AG04450 (cell line): ENCODE results near the gene ELAVL2. TPM values are rescaled to one million over a fixed set of nuclear protein-coding genes. Genes with fewer than 3 reads are reported as not detected.
A peak's percentile ranks its signal among the peaks of the same experiment; 100 is the strongest.

ENCODE experiments used
- CTCF ChIA-PET: fragments of 300-600, 350-600 bp; formaldehyde crosslinking; extraction: SDS; loops from one replicate; lab custom pipeline; 2022; ENCODE audit warnings: antibody characterized with exemption, inconsistent platforms; lab: Charles Lee
- POLR2A ChIA-PET: fragments of 350-600 bp; formaldehyde crosslinking; extraction: SDS; loops from one replicate; lab custom pipeline; 2021; ENCODE audit warnings: antibody characterized with exemption, inconsistent platforms; lab: Yijun Ruan, JAX
- DNase-seq: peaks from one replicate; pipeline ENCODE4 v3.0.0-alpha.2; 2011; ENCODE audit warnings: low read depth, low spot score
- H3K27ac ChIP-seq: one replicate; pipeline ENCODE4 v1.5.1; 2012; ENCODE audit warnings: low read depth, low read length, control low read depth
- H3K27me3 ChIP-seq: one replicate; pipeline ENCODE4 v1.6.0; 2012; ENCODE audit warnings: low read length; ENCODE audit not compliant: control insufficient read depth, insufficient read depth
- H3K4me3 ChIP-seq: 2 replicates; pipeline ENCODE4 v1.5.1; 2011; ENCODE audit warnings: mild to moderate bottlenecking, low read depth, low read length, control low read depth
- H3K9me3 ChIP-seq: 2 replicates; pipeline ENCODE4 v1.5.1; 2012; ENCODE audit warnings: low read length; ENCODE audit not compliant: control insufficient read depth, insufficient read depth
- polyA plus RNA-seq: library from polyadenylated mRNA; depleted of rRNA; stranded (reverse); fragments of >200 nt; gene quantifications from 2 replicates; pipeline ENCODE4 v1.2.3, GENCODE V29; 2011
- TF ChIP-seq, protein P1 (sequence below): IDR thresholded peaks from 2 replicates; pipeline ENCODE4 v1.5.1; 2011; ENCODE audit warnings: low read depth, low read length, control low read depth, inconsistent platforms

ELAVL2 gene
- polyA plus RNA-seq, 1 experiment: 0.04 TPM

DNA sequence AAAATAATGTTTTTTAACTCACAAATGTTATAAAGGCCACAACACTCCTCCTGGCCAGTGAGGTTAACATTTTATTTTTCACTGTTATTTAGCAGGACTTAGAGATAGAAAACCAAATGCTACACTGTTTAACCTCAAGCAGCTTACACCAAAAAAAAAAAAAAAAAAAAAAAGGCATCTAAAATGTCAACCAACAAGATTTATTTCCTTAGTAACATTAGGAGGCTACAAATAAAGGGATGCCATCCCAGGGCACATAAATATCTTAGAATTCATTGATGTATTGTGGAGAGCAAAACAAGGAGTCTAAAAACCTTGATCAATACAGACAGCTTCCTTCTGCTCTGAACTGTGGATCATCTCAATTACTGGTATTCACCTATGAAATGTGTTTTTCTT, 53.7 kb downstream of the ELAVL2 start:
- no peaks in the 10 kb centered on the region; the same call in 1 of the 2 replicates for H3K9me3 ChIP-seq
- no peak overlapping the region for H3K27ac ChIP-seq
- no peaks in the 10 kb centered on the region for H3K27me3 ChIP-seq
- DNase-seq: no peak
- TF ChIP-seq, protein P1, sequence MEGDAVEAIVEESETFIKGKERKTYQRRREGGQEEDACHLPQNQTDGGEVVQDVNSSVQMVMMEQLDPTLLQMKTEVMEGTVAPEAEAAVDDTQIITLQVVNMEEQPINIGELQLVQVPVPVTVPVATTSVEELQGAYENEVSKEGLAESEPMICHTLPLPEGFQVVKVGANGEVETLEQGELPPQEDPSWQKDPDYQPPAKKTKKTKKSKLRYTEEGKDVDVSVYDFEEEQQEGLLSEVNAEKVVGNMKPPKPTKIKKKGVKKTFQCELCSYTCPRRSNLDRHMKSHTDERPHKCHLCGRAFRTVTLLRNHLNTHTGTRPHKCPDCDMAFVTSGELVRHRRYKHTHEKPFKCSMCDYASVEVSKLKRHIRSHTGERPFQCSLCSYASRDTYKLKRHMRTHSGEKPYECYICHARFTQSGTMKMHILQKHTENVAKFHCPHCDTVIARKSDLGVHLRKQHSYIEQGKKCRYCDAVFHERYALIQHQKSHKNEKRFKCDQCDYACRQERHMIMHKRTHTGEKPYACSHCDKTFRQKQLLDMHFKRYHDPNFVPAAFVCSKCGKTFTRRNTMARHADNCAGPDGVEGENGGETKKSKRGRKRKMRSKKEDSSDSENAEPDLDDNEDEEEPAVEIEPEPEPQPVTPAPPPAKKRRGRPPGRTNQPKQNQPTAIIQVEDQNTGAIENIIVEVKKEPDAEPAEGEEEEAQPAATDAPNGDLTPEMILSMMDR: no peak
- ChIA-PET POLR2A (no interaction called here), CTCF (no interaction called here)
- H3K4me3 ChIP-seq: no peak overlapping the region

DNA sequence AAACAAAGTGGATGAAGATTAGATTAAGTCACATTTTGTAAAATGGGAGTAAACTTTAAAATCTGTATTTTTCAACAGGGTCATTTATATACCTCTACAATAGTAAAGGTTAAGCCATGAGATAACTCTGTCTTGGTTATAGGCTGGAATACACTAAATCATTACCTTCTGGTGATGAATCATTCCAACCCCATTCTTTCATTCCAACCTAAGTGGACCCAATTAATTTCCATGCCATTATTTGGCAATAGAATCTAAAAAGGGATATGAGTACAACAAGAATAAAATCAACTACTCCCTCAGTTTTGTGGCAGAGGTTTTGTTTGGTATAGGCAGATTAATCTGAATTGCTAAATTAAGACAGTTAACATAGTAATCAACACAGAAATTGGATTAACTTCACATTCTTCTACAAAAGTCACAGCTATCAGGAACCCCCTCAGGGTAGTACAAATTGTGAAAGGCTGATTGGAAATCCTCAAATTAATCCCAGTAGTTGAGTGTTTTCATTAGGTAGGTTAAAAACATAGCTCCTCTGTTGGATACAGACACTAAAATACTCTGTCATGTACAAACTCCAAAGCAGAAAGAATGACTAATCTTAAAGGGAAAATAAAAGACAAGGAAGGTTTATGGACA, 54.2 kb downstream of the ELAVL2 start:
- Histone ChIP-seq H3K27ac (no peak overlapping the region), H3K9me3 (no peaks in the 10 kb centered on the region; the same call in 1 of the 2 replicates), H3K27me3 (no peaks in the 10 kb centered on the region), H3K4me3 (no peak overlapping the region)
- TF ChIP-seq, protein P1: no peak
- DNase-seq: no peak
- POLR2A ChIA-PET: no interaction called here
- CTCF ChIA-PET: no interaction called here

DNA sequence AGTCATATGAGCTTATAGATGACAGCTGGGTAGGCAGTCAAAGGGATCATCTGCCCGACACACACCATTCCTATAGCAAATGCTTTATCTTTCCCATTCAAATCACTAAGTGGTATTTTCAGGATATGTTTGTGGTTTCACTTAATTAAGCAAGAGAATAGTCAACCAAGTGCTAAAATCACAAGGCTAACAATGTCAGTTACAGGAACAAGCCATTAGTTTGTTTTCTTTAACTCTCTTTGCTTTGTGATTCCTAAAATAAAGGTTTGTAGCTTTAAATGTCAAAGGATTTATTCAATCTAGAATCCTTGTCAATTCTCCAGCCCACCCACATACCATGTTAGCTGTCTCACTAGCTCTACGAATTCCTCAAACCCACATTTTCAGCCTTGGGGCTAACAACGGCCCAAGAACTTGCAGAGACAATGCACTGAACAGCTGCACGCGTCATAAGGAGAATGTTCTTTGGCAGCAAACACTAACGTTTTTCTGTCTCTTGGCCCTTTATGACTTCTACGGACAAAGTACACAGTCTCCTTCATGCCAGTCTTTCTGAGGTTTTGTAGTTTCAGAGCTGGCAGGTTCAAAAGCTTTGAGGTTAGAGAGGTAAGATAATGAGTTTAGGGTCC, 56.6 kb downstream of the ELAVL2 start:
- Histone ChIP-seq H3K27me3 (no peaks in the 10 kb centered on the region), H3K9me3 (no peaks in the 10 kb centered on the region; the same call in 1 of the 2 replicates), H3K27ac (no peak overlapping the region), H3K4me3 (no peak overlapping the region)
- peak; percentile 30 for DNase-seq
- TF ChIP-seq, protein P1: no peak
- CTCF ChIA-PET: no interaction called here
- POLR2A ChIA-PET: no interaction called here

DNA sequence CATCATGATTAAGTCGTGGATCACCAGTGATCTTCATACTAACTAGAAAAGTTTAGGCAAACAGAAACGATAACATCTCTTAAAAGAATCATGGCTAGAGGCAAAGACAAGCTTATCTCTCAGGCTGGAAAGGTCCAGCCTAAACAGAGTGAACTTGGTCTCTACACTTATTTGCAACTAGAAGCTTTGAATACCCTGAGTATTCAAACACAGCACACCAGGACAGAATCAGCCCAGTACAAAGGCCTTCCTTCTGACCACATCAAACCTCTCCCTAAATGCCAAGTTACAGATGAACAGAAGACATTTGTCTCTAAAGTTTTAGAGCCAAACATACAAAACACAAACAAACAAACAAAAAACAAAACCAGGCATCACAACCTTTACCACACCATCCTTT, 57.2 kb downstream of the ELAVL2 start:
- DNase-seq: no peak
- Histone ChIP-seq H3K27ac (no peak overlapping the region), H3K4me3 (no peak overlapping the region), H3K27me3 (no peaks in the 10 kb centered on the region), H3K9me3 (no peaks in the 10 kb centered on the region; the same call in 1 of the 2 replicates)
- CTCF ChIA-PET: no interaction called here
- TF ChIP-seq, protein P1: no peak
- POLR2A ChIA-PET: no interaction called here

DNA sequence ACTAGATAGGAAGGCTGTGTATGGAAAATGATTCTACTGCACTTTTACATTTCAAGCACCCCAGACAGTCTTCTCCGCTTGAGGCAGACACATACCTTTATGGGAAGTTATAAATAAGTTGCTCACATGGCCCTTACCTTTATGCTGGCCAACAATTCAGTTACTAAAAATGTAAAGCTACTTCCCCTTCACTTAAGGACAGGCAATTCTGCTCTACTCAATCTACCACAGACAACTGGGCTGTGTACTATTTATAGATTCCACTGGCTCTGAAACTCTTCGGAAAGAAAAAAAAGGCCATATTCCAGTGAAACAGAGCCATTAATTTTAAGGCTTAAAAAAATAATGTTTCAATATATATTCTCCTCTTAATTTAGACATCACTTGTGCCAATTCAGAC, 59.4 kb downstream of the ELAVL2 start:
- POLR2A ChIA-PET: no interaction called here
- Histone ChIP-seq H3K27ac (no peak overlapping the region), H3K4me3 (no peak overlapping the region), H3K9me3 (no peaks in the 10 kb centered on the region; the same call in 1 of the 2 replicates), H3K27me3 (no peaks in the 10 kb centered on the region)
- DNase-seq: no peak
- CTCF ChIA-PET: no interaction called here
- TF ChIP-seq, protein P1: no peak
